ENCODE results near the gene PTGIR. TPM values are rescaled to one million over a fixed set of nuclear protein-coding genes. Genes with fewer than 3 reads are reported as not detected.

The PTGIR gene
- total and polyA plus RNA-seq, 2 of the 4 experiments (the other 2 are of a cell fraction): 0.54 to 5.3 TPM

- H3K9me3 ChIP-seq (ENCODE audit: control insufficient read depth, insufficient read depth, low read length): no peaks in the 10 kb centered on the region
- in situ Hi-C loops (cut with MboI; ENCODE audit: low sequenced_read_pairs): loop anchor here (5.0 to 10.0 kb wide), 2 partner anchors 48 to 126 kb away; no protein-coding TSS in a partner anchor
- BruUV-seq (replicated peaks): no TSS peak
- ChIA-PET CTCF (interaction anchor here (1.1 to 2.3 kb wide), 5 partner anchors 11 to 49 kb away, joined by 3 to 23 read pairs (median 11); no protein-coding TSS in a partner anchor), POLR2A (ENCODE audit: unreplicated experiment) (interaction anchor here (1.0 to 1.6 kb wide), 2 partner anchors 10 to 21 kb away, joined by 5 read pairs; no protein-coding TSS in a partner anchor)
- H4K8ac ChIP-seq (ENCODE audit: low read depth in 2 of 2, low read length in 2 of 2): peak overlapping the region in 1 of 2 experiments; percentile 77; a peak in 1 of 4 replicates
- peak; percentile 13; the same call in 1 of the 2 replicates for ATAC-seq (ENCODE audit: low read depth)
- peak overlapping the region; percentile 83 for H3K4me2 ChIP-seq (ENCODE audit: low read depth, low read length)
- H4K20me1 ChIP-seq (ENCODE audit: insufficient read depth, low read length): no peaks in the 10 kb centered on the region
- H3K18ac ChIP-seq (ENCODE audit: low read depth, low read length): no peak overlapping the region
- H2BK5ac ChIP-seq (ENCODE audit: low read depth, low read length, poor library complexity, severe bottlenecking): no peak overlapping the region
- no peak overlapping the region for H2BK120ac ChIP-seq (ENCODE audit: low read depth, low read length)
- H3K4ac ChIP-seq (ENCODE audit: low read depth, low read length): peak overlapping the region; percentile 24; the same call in 1 of the 2 replicates
- DNase-seq: no peak
- H3K9ac ChIP-seq (ENCODE audit: low read depth, low read length): peak overlapping the region; percentile 55
- no peaks in the 10 kb centered on the region; the same call in 1 of the 2 replicates for H3K27me3 ChIP-seq (ENCODE audit: control insufficient read depth, insufficient read depth, low read length)
- intact Hi-C loops (cut with micrococcal nuclease): loop anchor here (5.0 kb wide), 1 partner anchor 118 kb away; no protein-coding TSS in a partner anchor
- no peak overlapping the region for H4K5ac ChIP-seq (ENCODE audit: low read depth, low read length)
- no peak overlapping the region for H3K56ac ChIP-seq (ENCODE audit: extremely low read depth, insufficient read depth, low read length)
- no peak overlapping the region for H2BK20ac ChIP-seq (ENCODE audit: low read depth, low read length)
- 0 out of 2 replicates have a peak overlapping the region, but pooled peaks have one; percentile 95 for H3K23ac ChIP-seq (ENCODE audit: low read depth, low read length)
- H3K4me3 ChIP-seq (ENCODE audit: insufficient read depth, low read depth, low read length): peak overlapping the region; percentile 64
- H3K4me1 ChIP-seq (ENCODE audit: control insufficient read depth, insufficient read depth, low read length): peaks cover 4% of the 10 kb centered on the region
- H4K91ac ChIP-seq (ENCODE audit: insufficient read depth, low read depth, low read length): no peak overlapping the region
- H3K14ac ChIP-seq (replicated peaks; ENCODE audit: low read depth, low read length): no peak overlapping the region
- 1% methylated on average over 15 of the region's 40 CpGs; no CpG with 5 or more reads in 1 of the 2 experiments for WGBS, 2 experiments (ENCODE audit: extremely low coverage in 2 of 2, insufficient read length in 1 of 2)
- no peak overlapping the region for H2BK15ac ChIP-seq (ENCODE audit: low read depth, low read length)
- no peaks in the 10 kb centered on the region for H3K36me3 ChIP-seq (ENCODE audit: control insufficient read depth, insufficient read depth, low read length)
- dilution Hi-C loops (cut with HindIII; ENCODE audit: low sequenced_read_pairs, unreplicated experiment): no loop called here
- no peaks in the 10 kb centered on the region for H3K9me1 ChIP-seq (ENCODE audit: insufficient read depth, low read length)
- H2AFZ ChIP-seq (replicated peaks; ENCODE audit: low read length, poor library complexity): peak overlapping the region; percentile 91
- peaks cover 0 to 14% of the 10 kb centered on the region in 2 experiments; a peak in 1 of 4 replicates for H3K79me1 ChIP-seq (ENCODE audit: low read depth in 1 of 2, low read length in 2 of 2)
- H2AK5ac ChIP-seq (ENCODE audit: low read depth, low read length): no peak overlapping the region
- H3K27ac ChIP-seq (ENCODE audit: insufficient read depth, low read length): peak overlapping the region; percentile 39; the same call in 1 of the 2 replicates
- peak overlapping the region; percentile 89 for H2AK9ac ChIP-seq (replicated peaks; ENCODE audit: low read depth, low read length, poor library complexity)
- no peak for TF ChIP-seq CHD1 (IDR thresholded peaks at IDR 0.05; ENCODE audit: low read depth, low read length)
- TF ChIP-seq RCOR1 (IDR thresholded peaks at IDR 0.05; ENCODE audit: insufficient replicate concordance, low read length): no peak
- TF ChIP-seq NFE2L2 (IDR thresholded peaks at IDR 0.05; ENCODE audit: low read depth, low read length): no peak
- TF ChIP-seq MAFK (IDR thresholded peaks at IDR 0.05; ENCODE audit: low read depth, low read length): no peak
- TF ChIP-seq, protein P1, sequence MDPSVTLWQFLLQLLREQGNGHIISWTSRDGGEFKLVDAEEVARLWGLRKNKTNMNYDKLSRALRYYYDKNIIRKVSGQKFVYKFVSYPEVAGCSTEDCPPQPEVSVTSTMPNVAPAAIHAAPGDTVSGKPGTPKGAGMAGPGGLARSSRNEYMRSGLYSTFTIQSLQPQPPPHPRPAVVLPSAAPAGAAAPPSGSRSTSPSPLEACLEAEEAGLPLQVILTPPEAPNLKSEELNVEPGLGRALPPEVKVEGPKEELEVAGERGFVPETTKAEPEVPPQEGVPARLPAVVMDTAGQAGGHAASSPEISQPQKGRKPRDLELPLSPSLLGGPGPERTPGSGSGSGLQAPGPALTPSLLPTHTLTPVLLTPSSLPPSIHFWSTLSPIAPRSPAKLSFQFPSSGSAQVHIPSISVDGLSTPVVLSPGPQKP (IDR thresholded peaks at IDR 0.05; ENCODE audit: borderline replicate concordance, low read depth, low read length): no peak
- TF ChIP-seq CEBPB (IDR thresholded peaks at IDR 0.05; ENCODE audit: low read depth, low read length): no peak
- no peak for TF ChIP-seq POLR2A (IDR thresholded peaks at IDR 0.05; ENCODE audit: low read depth, low read length)
- no peak for TF ChIP-seq SMC3 (IDR thresholded peaks at IDR 0.05; ENCODE audit: low read depth, low read length)
- no peak for TF ChIP-seq USF2 (IDR thresholded peaks at IDR 0.05; ENCODE audit: low read depth, low read length)
- no peak for TF ChIP-seq BHLHE40 (IDR thresholded peaks at IDR 0.05; ENCODE audit: low read depth, low read length)
- TF ChIP-seq RFX5 (IDR thresholded peaks at IDR 0.05; ENCODE audit: low read depth, low read length): no peak
- no peak for TF ChIP-seq RAD21 (IDR thresholded peaks at IDR 0.05; ENCODE audit: low read length)
- no peak for TF ChIP-seq CTCF (conservative IDR thresholded peaks at IDR 0.05; ENCODE audit: low read depth, low read length)
- no peak for TF ChIP-seq MXI1 (IDR thresholded peaks at IDR 0.05; ENCODE audit: borderline replicate concordance, low read depth, low read length)
- no peak for TF ChIP-seq MAZ (IDR thresholded peaks at IDR 0.05; ENCODE audit: borderline replicate concordance, low read depth, low read length)
Measured at GRCh38 chr19:46660551-46661019, 35.7 kb upstream of the PTGIR start.
